Gastrocnemius medialis (tissue), 4 donors: ENCODE data around the gene LVRN.

Experiments
- POLR2A ChIP-seq, 2 donors: fragments of 450-650 bp; IDR thresholded peaks; one replicate each; pipeline ENCODE4 v1.6.1; 2017; ENCODE audit warnings: antibody characterized with exemption in 2 of 2, mild to moderate bottlenecking in 2 of 2, moderate library complexity in 2 of 2
- TF ChIP-seq, protein P1 (sequence below), 5 experiments: fragments of 450-650 bp in 3 of 5; fragments of 200-600 bp in 2 of 5; sonication (generic) in 2 of 5; IDR thresholded peaks in 4 of 5; conservative IDR thresholded peaks in 1 of 5; 1 replicate in 4 of 5; 2 replicates in 1 of 5; pipeline ENCODE4 v1.5.1; 2016 to 2019; ENCODE audit warnings: antibody characterized with exemption in 5 of 5, mild to moderate bottlenecking in 3 of 5, moderate library complexity in 3 of 5

DNA sequence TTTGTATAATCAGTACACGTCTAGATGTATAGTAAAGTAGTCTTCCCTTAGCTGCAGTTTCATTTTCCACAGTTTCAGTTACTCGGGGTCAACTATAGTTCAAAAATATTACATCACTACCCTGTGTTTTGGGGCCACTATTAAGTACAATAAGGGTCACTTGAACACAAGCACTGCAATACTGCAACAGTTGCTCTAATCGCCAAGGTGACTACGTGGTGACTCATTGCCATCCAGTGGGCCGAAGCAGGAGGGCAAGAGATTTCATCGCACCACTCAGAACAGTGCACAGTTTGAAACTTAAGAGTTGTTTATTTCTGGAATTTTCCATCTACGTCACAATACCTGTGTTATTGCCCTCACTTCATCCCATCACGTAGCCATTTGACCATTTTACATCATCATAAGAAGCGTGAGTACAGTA, 69.8 kb downstream of the LVRN start, which contains the start of gene ARL14EPL:
- TF ChIP-seq, protein P1, sequence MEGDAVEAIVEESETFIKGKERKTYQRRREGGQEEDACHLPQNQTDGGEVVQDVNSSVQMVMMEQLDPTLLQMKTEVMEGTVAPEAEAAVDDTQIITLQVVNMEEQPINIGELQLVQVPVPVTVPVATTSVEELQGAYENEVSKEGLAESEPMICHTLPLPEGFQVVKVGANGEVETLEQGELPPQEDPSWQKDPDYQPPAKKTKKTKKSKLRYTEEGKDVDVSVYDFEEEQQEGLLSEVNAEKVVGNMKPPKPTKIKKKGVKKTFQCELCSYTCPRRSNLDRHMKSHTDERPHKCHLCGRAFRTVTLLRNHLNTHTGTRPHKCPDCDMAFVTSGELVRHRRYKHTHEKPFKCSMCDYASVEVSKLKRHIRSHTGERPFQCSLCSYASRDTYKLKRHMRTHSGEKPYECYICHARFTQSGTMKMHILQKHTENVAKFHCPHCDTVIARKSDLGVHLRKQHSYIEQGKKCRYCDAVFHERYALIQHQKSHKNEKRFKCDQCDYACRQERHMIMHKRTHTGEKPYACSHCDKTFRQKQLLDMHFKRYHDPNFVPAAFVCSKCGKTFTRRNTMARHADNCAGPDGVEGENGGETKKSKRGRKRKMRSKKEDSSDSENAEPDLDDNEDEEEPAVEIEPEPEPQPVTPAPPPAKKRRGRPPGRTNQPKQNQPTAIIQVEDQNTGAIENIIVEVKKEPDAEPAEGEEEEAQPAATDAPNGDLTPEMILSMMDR (IDR thresholded peaks at IDR 0.05 in 4 of 5, conservative IDR thresholded peaks at IDR 0.05 in 1 of 5) = no peak
- no peak for TF ChIP-seq POLR2A (IDR thresholded peaks at IDR 0.05)
